Bladder microvascular endothelial cell (primary cell): ENCODE data around the gene PRKCB. TPM values are rescaled to one million over a fixed set of nuclear protein-coding genes. Genes with fewer than 3 reads are reported as not detected.

Experiments used
- total RNA-seq: library from RNA; depleted of rRNA; stranded (reverse); fragments of >200 nt; gene quantifications from 2 replicates; pipeline ENCODE4 v1.2.3, GENCODE V29; 2014

The PRKCB gene
- not detected in 2 replicates for total RNA-seq

GRCh38 chr16:23835390-23836077, at the start of gene PRKCB:
Gene PRKCB (plus strand): TSS chr16:23835983.

GRCh38 chr16:24255456-24256371, 419.9 kb downstream of the PRKCB start, which contains the start of gene CACNG3:
Gene CACNG3 (plus strand): TSS chr16:24256335. CDS start chr16:24256755, 420 bp downstream.

Other genes with a start within 250 kb of the PRKCB start
- gene NDUFAB1, start 239.7 kb upstream of the PRKCB start, total RNA-seq: 85.3 and 96.3 TPM in 2 replicates
- gene PALB2, start 194.7 kb upstream of the PRKCB start, total RNA-seq: 4.7 and 9.2 TPM in 2 replicates
- gene DCTN5, start 194.5 kb upstream of the PRKCB start, total RNA-seq: 29.1 and 75.8 TPM in 2 replicates
- 13.8 and 21.9 TPM in 2 replicates for gene PLK1, start 157.1 kb upstream of the PRKCB start, total RNA-seq
- not detected in 2 replicates for gene ERN2, start 122.8 kb upstream of the PRKCB start, total RNA-seq
- not detected in 2 replicates for gene CHP2, start 81.0 kb upstream of the PRKCB start, total RNA-seq